Stimulated activated CD8-positive, alpha-beta memory T cell treated with anti-CD3 and anti-CD28 coated beads, Interleukin-7, amount 100 ng/mL, for 4 hours (primary cell): ENCODE measurements around the gene CRIP1.

Experiments
- DNase-seq, 2 donors: peaks; one replicate each; pipeline ENCODE4 v3.0.0-alpha.2; 2020; ENCODE audit warnings: low read depth in 2 of 2

CRIP1 gene

GRCh38 chr14:105450864-105451720 lies 35.6 kb upstream of the CRIP1 start:
- DNase-seq: no peak

- no peak for DNase-seq
Measured at GRCh38 chr14:105452963-105453362, 33.7 kb upstream of the CRIP1 start.

- DNase-seq: no peak
Measured at GRCh38 chr14:105453847-105454246, 32.8 kb upstream of the CRIP1 start.

- no peak for DNase-seq
Measured at GRCh38 chr14:105455086-105455640, 31.5 kb upstream of the CRIP1 start.

- DNase-seq: no peak
Measured at GRCh38 chr14:105455766-105456660, 30.7 kb upstream of the CRIP1 start.

GRCh38 chr14:105456736-105457617 lies 29.7 kb upstream of the CRIP1 start:
- no peak for DNase-seq

- no peak for DNase-seq
Measured at GRCh38 chr14:105458010-105458409, 28.7 kb upstream of the CRIP1 start.

- no peak for DNase-seq
Measured at GRCh38 chr14:105458571-105458970, 28.1 kb upstream of the CRIP1 start.

GRCh38 chr14:105460116-105460515 lies 26.6 kb upstream of the CRIP1 start:
- no peak for DNase-seq

GRCh38 chr14:105460616-105461015 lies 26.1 kb upstream of the CRIP1 start:
- no peak for DNase-seq

GRCh38 chr14:105461903-105462302 lies 24.8 kb upstream of the CRIP1 start:
- no peak for DNase-seq

GRCh38 chr14:105464501-105464900 lies 22.2 kb upstream of the CRIP1 start:
- no peak for DNase-seq

GRCh38 chr14:105465209-105466031 lies 21.3 kb upstream of the CRIP1 start:
- DNase-seq: no peak

GRCh38 chr14:105466531-105467248 lies 20.0 kb upstream of the CRIP1 start:
- DNase-seq: no peak

GRCh38 chr14:105467249-105467941 lies 19.3 kb upstream of the CRIP1 start:
- no peak for DNase-seq

GRCh38 chr14:105467942-105468471 lies 18.7 kb upstream of the CRIP1 start:
- DNase-seq: no peak

GRCh38 chr14:105468621-105469241 lies 18.0 kb upstream of the CRIP1 start:
- no peak for DNase-seq
